Measurements from ENCODE around the gene MPO.

MPO gene

GRCh38 chr17:58280480-58281217 lies at the start of gene MPO:
Gene MPO (minus strand): TSS chr17:58280935. CDS start chr17:58280758, 177 bp downstream.
- DNase-seq, result no peak

- no peak for DNase-seq
These were observed 49.2 kb upstream of the MPO start for GRCh38 chr17:58329810-58330537.

GRCh38 chr17:58329035-58329809 lies 48.5 kb upstream of the MPO start:
- peak; percentile 46 for DNase-seq

- peak; percentile 20 for DNase-seq
These were observed 47.7 kb upstream of the MPO start, which contains the start of gene TSPOAP1 for GRCh38 chr17:58328195-58329034. Gene TSPOAP1 (minus strand): TSS chr17:58328795. CDS start chr17:58327920, 875 bp downstream.

GRCh38 chr17:58327363-58328194 lies 46.8 kb upstream of the MPO start:
- no peak for DNase-seq

GRCh38 chr17:58326609-58327362 lies 46.1 kb upstream of the MPO start:
- DNase-seq, result no peak

GRCh38 chr17:58325976-58326468 lies 45.3 kb upstream of the MPO start:
- no peak for DNase-seq

- peak; percentile 91 for DNase-seq
These were observed 44.6 kb upstream of the MPO start for GRCh38 chr17:58325289-58325726.

- peak; percentile 87 for DNase-seq
These were observed 43.9 kb upstream of the MPO start for GRCh38 chr17:58324409-58325288.

GRCh38 chr17:58324056-58324408 lies 43.3 kb upstream of the MPO start:
- no peak for DNase-seq

GRCh38 chr17:58323366-58324055 lies 42.8 kb upstream of the MPO start:
- no peak for DNase-seq

- DNase-seq, result no peak
These were observed 41.9 kb upstream of the MPO start for GRCh38 chr17:58322581-58323185.

- DNase-seq, result no peak
These were observed 41.1 kb upstream of the MPO start for GRCh38 chr17:58321571-58322525.

- DNase-seq, result no peak
These were observed 40.0 kb upstream of the MPO start for GRCh38 chr17:58320570-58321323.

- DNase-seq, result no peak
These were observed 39.4 kb upstream of the MPO start for GRCh38 chr17:58320163-58320558.

Data from NCI-H69 (cell line).